Measurements from ENCODE around the gene DDX50. TPM values are rescaled to one million over a fixed set of nuclear protein-coding genes. Genes with fewer than 3 reads are reported as not detected.

DDX50 gene
- polyA plus RNA-seq, 2 of the 4 experiments (the other 2 are of a cell fraction), result 35.1 to 64.6 TPM

- Histone ChIP-seq H3K27ac (no peak overlapping the region), H3K9me3 (no peaks in the 10 kb centered on the region), H3K4me1 (no peaks in the 10 kb centered on the region), H3K4me2 (no peak overlapping the region), H3K4me3 (no peak overlapping the region)
- POLR2A ChIA-PET, result interaction anchor here (1.6 kb wide), 1 partner anchor 32 kb away, joined by 8 read pairs; the partner anchor contains the start of gene DDX21
- no peak for FAIRE-seq
- DNase-seq (ENCODE audit: low read depth in 1 of 2, low spot score in 1 of 2), result no peak
- CTCF ChIA-PET, result interaction anchor here (0.6 to 1.0 kb wide), 2 partner anchors 168 to 375 kb away, joined by 3 to 5 read pairs; no protein-coding TSS in a partner anchor
- TF ChIP-seq NFE2L2 (conservative IDR thresholded peaks at IDR 0.05; ENCODE audit: low read length) (no peak), FOXS1 (CRISPR knock-in tag; IDR thresholded peaks at IDR 0.05) (no peak), MAZ (IDR thresholded peaks at IDR 0.05; ENCODE audit: borderline replicate concordance, low read depth, low read length) (no peak), RAD21 (conservative IDR thresholded peaks at IDR 0.05 in 1 of 2, IDR thresholded peaks at IDR 0.05 in 1 of 2) (no peak), NPAS2 (CRISPR knock-in tag; IDR thresholded peaks at IDR 0.05; ENCODE audit: borderline replicate concordance) (no peak), RFX5 (IDR thresholded peaks at IDR 0.05) (no peak), HOXB5 (CRISPR knock-in tag; IDR thresholded peaks at IDR 0.05) (no peak), KDM5A (IDR thresholded peaks at IDR 0.05) (no peak), KDM1A (IDR thresholded peaks at IDR 0.05; ENCODE audit: low read depth) (no peak), SMC3 (IDR thresholded peaks at IDR 0.05) (no peak), MAFK (IDR thresholded peaks at IDR 0.05; ENCODE audit: partially characterized antibody) (no peak), POLR2A (IDR thresholded peaks at IDR 0.05; ENCODE audit: low read length) (no peak), JUNB (IDR thresholded peaks at IDR 0.05) (no peak), RCOR1 (IDR thresholded peaks at IDR 0.05; ENCODE audit: low read depth, low read length) (no peak), CHD4 (IDR thresholded peaks at IDR 0.05; ENCODE audit: borderline replicate concordance) (no peak), FOSL2 (IDR thresholded peaks at IDR 0.05) (no peak), FOSL2 (CRISPR knock-in tag; IDR thresholded peaks at IDR 0.05) (no peak)
- TF ChIP-seq, protein P1, sequence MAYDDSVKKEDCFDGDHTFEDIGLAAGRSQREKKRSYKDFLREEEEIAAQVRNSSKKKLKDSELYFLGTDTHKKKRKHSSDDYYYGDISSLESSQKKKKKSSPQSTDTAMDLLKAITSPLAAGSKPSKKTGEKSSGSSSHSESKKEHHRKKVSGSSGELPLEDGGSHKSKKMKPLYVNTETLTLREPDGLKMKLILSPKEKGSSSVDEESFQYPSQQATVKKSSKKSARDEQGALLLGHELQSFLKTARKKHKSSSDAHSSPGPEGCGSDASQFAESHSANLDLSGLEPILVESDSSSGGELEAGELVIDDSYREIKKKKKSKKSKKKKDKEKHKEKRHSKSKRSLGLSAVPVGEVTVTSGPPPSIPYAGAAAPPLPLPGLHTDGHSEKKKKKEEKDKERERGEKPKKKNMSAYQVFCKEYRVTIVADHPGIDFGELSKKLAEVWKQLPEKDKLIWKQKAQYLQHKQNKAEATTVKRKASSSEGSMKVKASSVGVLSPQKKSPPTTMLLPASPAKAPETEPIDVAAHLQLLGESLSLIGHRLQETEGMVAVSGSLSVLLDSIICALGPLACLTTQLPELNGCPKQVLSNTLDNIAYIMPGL (CRISPR knock-in tag; IDR thresholded peaks at IDR 0.05; ENCODE audit: borderline replicate concordance), result no peak
- TF ChIP-seq, protein P2, sequence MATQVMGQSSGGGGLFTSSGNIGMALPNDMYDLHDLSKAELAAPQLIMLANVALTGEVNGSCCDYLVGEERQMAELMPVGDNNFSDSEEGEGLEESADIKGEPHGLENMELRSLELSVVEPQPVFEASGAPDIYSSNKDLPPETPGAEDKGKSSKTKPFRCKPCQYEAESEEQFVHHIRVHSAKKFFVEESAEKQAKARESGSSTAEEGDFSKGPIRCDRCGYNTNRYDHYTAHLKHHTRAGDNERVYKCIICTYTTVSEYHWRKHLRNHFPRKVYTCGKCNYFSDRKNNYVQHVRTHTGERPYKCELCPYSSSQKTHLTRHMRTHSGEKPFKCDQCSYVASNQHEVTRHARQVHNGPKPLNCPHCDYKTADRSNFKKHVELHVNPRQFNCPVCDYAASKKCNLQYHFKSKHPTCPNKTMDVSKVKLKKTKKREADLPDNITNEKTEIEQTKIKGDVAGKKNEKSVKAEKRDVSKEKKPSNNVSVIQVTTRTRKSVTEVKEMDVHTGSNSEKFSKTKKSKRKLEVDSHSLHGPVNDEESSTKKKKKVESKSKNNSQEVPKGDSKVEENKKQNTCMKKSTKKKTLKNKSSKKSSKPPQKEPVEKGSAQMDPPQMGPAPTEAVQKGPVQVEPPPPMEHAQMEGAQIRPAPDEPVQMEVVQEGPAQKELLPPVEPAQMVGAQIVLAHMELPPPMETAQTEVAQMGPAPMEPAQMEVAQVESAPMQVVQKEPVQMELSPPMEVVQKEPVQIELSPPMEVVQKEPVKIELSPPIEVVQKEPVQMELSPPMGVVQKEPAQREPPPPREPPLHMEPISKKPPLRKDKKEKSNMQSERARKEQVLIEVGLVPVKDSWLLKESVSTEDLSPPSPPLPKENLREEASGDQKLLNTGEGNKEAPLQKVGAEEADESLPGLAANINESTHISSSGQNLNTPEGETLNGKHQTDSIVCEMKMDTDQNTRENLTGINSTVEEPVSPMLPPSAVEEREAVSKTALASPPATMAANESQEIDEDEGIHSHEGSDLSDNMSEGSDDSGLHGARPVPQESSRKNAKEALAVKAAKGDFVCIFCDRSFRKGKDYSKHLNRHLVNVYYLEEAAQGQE (IDR thresholded peaks at IDR 0.05), result no peak
- TF ChIP-seq, protein P3, sequence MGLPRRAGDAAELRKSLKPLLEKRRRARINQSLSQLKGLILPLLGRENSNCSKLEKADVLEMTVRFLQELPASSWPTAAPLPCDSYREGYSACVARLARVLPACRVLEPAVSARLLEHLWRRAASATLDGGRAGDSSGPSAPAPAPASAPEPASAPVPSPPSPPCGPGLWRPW (IDR thresholded peaks at IDR 0.05), result no peak
- TF ChIP-seq, protein P4, sequence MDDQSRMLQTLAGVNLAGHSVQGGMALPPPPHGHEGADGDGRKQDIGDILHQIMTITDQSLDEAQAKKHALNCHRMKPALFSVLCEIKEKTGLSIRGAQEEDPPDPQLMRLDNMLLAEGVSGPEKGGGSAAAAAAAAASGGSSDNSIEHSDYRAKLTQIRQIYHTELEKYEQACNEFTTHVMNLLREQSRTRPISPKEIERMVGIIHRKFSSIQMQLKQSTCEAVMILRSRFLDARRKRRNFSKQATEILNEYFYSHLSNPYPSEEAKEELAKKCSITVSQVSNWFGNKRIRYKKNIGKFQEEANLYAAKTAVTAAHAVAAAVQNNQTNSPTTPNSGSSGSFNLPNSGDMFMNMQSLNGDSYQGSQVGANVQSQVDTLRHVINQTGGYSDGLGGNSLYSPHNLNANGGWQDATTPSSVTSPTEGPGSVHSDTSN (IDR thresholded peaks at IDR 0.05), result no peak
- no peak for ATAC-seq
Observed at GRCh38 chr10:68924593-68924992, 23.5 kb downstream of the DDX50 start.

- FAIRE-seq (no peak), ATAC-seq (no peak), DNase-seq (ENCODE audit: low read depth in 1 of 2, low spot score in 1 of 2) (no peak)
- no peak overlapping the region for H3K4me2 ChIP-seq
- ChIA-PET POLR2A (interaction anchor here (0.7 kb wide), 1 partner anchor 386 kb away, joined by 9 read pairs; no protein-coding TSS in a partner anchor), CTCF (interaction anchor here (1.0 to 1.3 kb wide), 2 partner anchors 28 to 167 kb away, joined by 3 to 4 read pairs; no protein-coding TSS in a partner anchor)
- 77% methylated on average over 4 of the region's 4 CpGs for WGBS (ENCODE audit: missing lambda C conversion rate)
- no peaks in the 10 kb centered on the region for H3K4me1 ChIP-seq
- H3K9me3 ChIP-seq, result no peaks in the 10 kb centered on the region
- no peak overlapping the region for H3K27ac ChIP-seq
- H3K4me3 ChIP-seq, result no peak overlapping the region
- no peak for TF ChIP-seq BCL3 (IDR thresholded peaks at IDR 0.05)
- TF ChIP-seq GATA3 (IDR thresholded peaks at IDR 0.05; ENCODE audit: borderline replicate concordance), result no peak
- TF ChIP-seq ELK1 (IDR thresholded peaks at IDR 0.05; ENCODE audit: low read depth, low read length), result no peak
- TF ChIP-seq TP53 (CRISPR knock-in tag; IDR thresholded peaks at IDR 0.05), result no peak
- TF ChIP-seq FOSB (CRISPR knock-in tag; IDR thresholded peaks at IDR 0.05), result no peak
- TF ChIP-seq, protein P2 (IDR thresholded peaks at IDR 0.05), result no peak
- no peak for TF ChIP-seq RCOR1 (IDR thresholded peaks at IDR 0.05; ENCODE audit: low read depth, low read length)
Observed at GRCh38 chr10:68925489-68925888, 24.4 kb downstream of the DDX50 start.

All from A549 (cell line).